Activated CD4-positive, alpha-beta T cell treated with anti-CD3 and anti-CD28 coated beads, Interleukin-2, amount 10 ng/mL, durations not matched to agents 24 days and 14 days (primary cell): ENCODE data around the gene CACNB4. TPM values are rescaled to one million over a fixed set of nuclear protein-coding genes. Genes with fewer than 3 reads are reported as not detected.
"Not testable (repeated sequence)": the region's sequence is repeated elsewhere in the genome, so short reads cannot be mapped to it uniquely, and the experiment has no call there.

Experiments
- DNase-seq: peaks from one replicate; pipeline ENCODE4 v3.0.0; 2022
- H3K27ac Mint-ChIP-seq: one replicate; pipeline ENCODE4 v1.8.0; 2022; ENCODE audit warnings: mild to moderate bottlenecking, mixed read lengths
- H3K27me3 Mint-ChIP-seq: one replicate; pipeline ENCODE4 v1.8.0; 2022; ENCODE audit warnings: mixed read lengths
- H3K36me3 Mint-ChIP-seq: one replicate; pipeline ENCODE4 v1.8.0; 2022; ENCODE audit warnings: low read depth, mild to moderate bottlenecking, mixed read lengths
- H3K4me1 Mint-ChIP-seq: one replicate; pipeline ENCODE4 v1.8.0; 2021; ENCODE audit warnings: mixed read lengths
- H3K4me3 Mint-ChIP-seq: one replicate; pipeline ENCODE4 v1.8.0; 2022; ENCODE audit warnings: mild to moderate bottlenecking, moderate library complexity, mixed read lengths
- H3K9me3 Mint-ChIP-seq: one replicate; pipeline ENCODE4 v1.8.0; 2021; ENCODE audit warnings: mixed read lengths
- intact Hi-C: fragments of 100-400 bp; cut with micrococcal nuclease; formaldehyde crosslinking; loops from one replicate; pipeline ENCODE4 v1.15.1; 2023
- total RNA-seq: library from RNA; stranded (reverse); gene quantifications from 2 replicates; pipeline ENCODE4 v1.2.3, GENCODE V29; 2022

CACNB4 gene
- total RNA-seq, 1 donor from 2014 or later: 0.19 TPM

- DNase-seq: no peak
- Mint-ChIP-seq H3K9me3 (no peaks in the 10 kb centered on the region), H3K36me3 (no peaks in the 10 kb centered on the region), H3K27me3 (peaks cover 2% of the 10 kb centered on the region), H3K4me3 (no peak overlapping the region), H3K27ac (no peak overlapping the region), H3K4me1 (no peaks in the 10 kb centered on the region)
- intact Hi-C loops: no loop called here
Measured at GRCh38 chr2:151965884-151966283, 133.0 kb downstream of the CACNB4 start.

- Mint-ChIP-seq H3K4me3 (no peak overlapping the region), H3K27ac (no peak overlapping the region), H3K4me1 (no peaks in the 10 kb centered on the region), H3K36me3 (no peaks in the 10 kb centered on the region), H3K27me3 (no peaks in the 10 kb centered on the region), H3K9me3 (no peaks in the 10 kb centered on the region)
- intact Hi-C loops: no loop called here
- DNase-seq: no peak
Measured at GRCh38 chr2:151961558-151961957, 137.3 kb downstream of the CACNB4 start.

- Mint-ChIP-seq H3K27ac (no peak overlapping the region), H3K9me3 (no peaks in the 10 kb centered on the region), H3K27me3 (no peaks in the 10 kb centered on the region), H3K4me3 (no peak overlapping the region), H3K4me1 (no peaks in the 10 kb centered on the region), H3K36me3 (no peaks in the 10 kb centered on the region)
- intact Hi-C loops: no loop called here
- no peak for DNase-seq
Measured at GRCh38 chr2:151959238-151959637, 139.6 kb downstream of the CACNB4 start.

- peaks cover 4% of the 10 kb centered on the region for H3K27me3 Mint-ChIP-seq
- H3K27ac Mint-ChIP-seq: no peak overlapping the region
- no peaks in the 10 kb centered on the region for H3K9me3 Mint-ChIP-seq
- DNase-seq: no peak
- no peaks in the 10 kb centered on the region for H3K36me3 Mint-ChIP-seq
- intact Hi-C loops: no loop called here
- H3K4me3 Mint-ChIP-seq: no peak overlapping the region
- H3K4me1 Mint-ChIP-seq: no peaks in the 10 kb centered on the region
Measured at GRCh38 chr2:151953467-151953866, 145.4 kb downstream of the CACNB4 start.

GRCh38 chr2:151952691-151953456 is 146.0 kb downstream of the CACNB4 start:
- Mint-ChIP-seq H3K27me3 (peaks cover 4% of the 10 kb centered on the region), H3K4me3 (no peak overlapping the region), H3K36me3 (no peaks in the 10 kb centered on the region), H3K9me3 (no peaks in the 10 kb centered on the region), H3K27ac (no peak overlapping the region), H3K4me1 (no peaks in the 10 kb centered on the region)
- intact Hi-C loops: no loop called here
- DNase-seq: no peak

GRCh38 chr2:151947813-151948165 is 151.1 kb downstream of the CACNB4 start:
- Mint-ChIP-seq H3K9me3 (peaks cover 4% of the 10 kb centered on the region), H3K36me3 (no peaks in the 10 kb centered on the region), H3K4me1 (no peaks in the 10 kb centered on the region), H3K4me3 (no peak overlapping the region), H3K27ac (no peak overlapping the region), H3K27me3 (peaks cover 2% of the 10 kb centered on the region)
- no peak for DNase-seq
- intact Hi-C loops: no loop called here

GRCh38 chr2:151946899-151947812 is 151.7 kb downstream of the CACNB4 start:
- no peaks in the 10 kb centered on the region for H3K36me3 Mint-ChIP-seq
- peaks cover 2% of the 10 kb centered on the region for H3K27me3 Mint-ChIP-seq
- no peak overlapping the region for H3K4me3 Mint-ChIP-seq
- no peak overlapping the region for H3K27ac Mint-ChIP-seq
- peak; percentile 60 for DNase-seq
- peaks cover 5% of the 10 kb centered on the region for H3K9me3 Mint-ChIP-seq
- H3K4me1 Mint-ChIP-seq: no peaks in the 10 kb centered on the region
- intact Hi-C loops: no loop called here

- Mint-ChIP-seq H3K4me3 (no peak overlapping the region), H3K9me3 (peaks cover 5% of the 10 kb centered on the region), H3K27ac (no peak overlapping the region), H3K36me3 (no peaks in the 10 kb centered on the region), H3K4me1 (no peaks in the 10 kb centered on the region), H3K27me3 (peaks cover 2% of the 10 kb centered on the region)
- intact Hi-C loops: no loop called here
- no peak for DNase-seq
Measured at GRCh38 chr2:151946250-151946884, 152.5 kb downstream of the CACNB4 start.

- H3K4me3 Mint-ChIP-seq: no peak overlapping the region
- intact Hi-C loops: no loop called here
- no peaks in the 10 kb centered on the region for H3K4me1 Mint-ChIP-seq
- H3K27me3 Mint-ChIP-seq: peaks cover 1% of the 10 kb centered on the region
- peaks cover 5% of the 10 kb centered on the region for H3K9me3 Mint-ChIP-seq
- DNase-seq: no peak
- no peak overlapping the region for H3K27ac Mint-ChIP-seq
- H3K36me3 Mint-ChIP-seq: no peaks in the 10 kb centered on the region
Measured at GRCh38 chr2:151945602-151946001, 153.2 kb downstream of the CACNB4 start.

- Mint-ChIP-seq H3K27ac (no peak overlapping the region), H3K9me3 (peaks cover 5% of the 10 kb centered on the region), H3K27me3 (no peaks in the 10 kb centered on the region), H3K4me1 (no peaks in the 10 kb centered on the region), H3K4me3 (no peak overlapping the region), H3K36me3 (no peaks in the 10 kb centered on the region)
- intact Hi-C loops: no loop called here
- no peak for DNase-seq
Measured at GRCh38 chr2:151945186-151945585, 153.7 kb downstream of the CACNB4 start.

- Mint-ChIP-seq H3K36me3 (no peaks in the 10 kb centered on the region), H3K9me3 (peaks cover 5% of the 10 kb centered on the region), H3K27me3 (no peaks in the 10 kb centered on the region), H3K4me3 (no peak overlapping the region), H3K27ac (no peak overlapping the region), H3K4me1 (no peaks in the 10 kb centered on the region)
- DNase-seq: no peak
- intact Hi-C loops: no loop called here
Measured at GRCh38 chr2:151943461-151943860, 155.4 kb downstream of the CACNB4 start.

GRCh38 chr2:151942540-151943205 is 156.2 kb downstream of the CACNB4 start:
- H3K4me3 Mint-ChIP-seq, intact Hi-C loops, H3K36me3 Mint-ChIP-seq, H3K4me1 Mint-ChIP-seq, H3K9me3 Mint-ChIP-seq, H3K27ac Mint-ChIP-seq, DNase-seq, H3K27me3 Mint-ChIP-seq: not testable (repeated sequence)

- DNase-seq: no peak
- Mint-ChIP-seq H3K4me1 (no peaks in the 10 kb centered on the region), H3K4me3 (no peak overlapping the region), H3K27ac (no peak overlapping the region), H3K9me3 (peaks cover 4% of the 10 kb centered on the region), H3K36me3 (no peaks in the 10 kb centered on the region), H3K27me3 (peaks cover 2% of the 10 kb centered on the region)
- intact Hi-C loops: no loop called here
Measured at GRCh38 chr2:151937966-151938365, 160.9 kb downstream of the CACNB4 start.
